ENCODE measurements around the gene EPS15.
"Not testable (repeated sequence)": the region's sequence is repeated elsewhere in the genome, so short reads cannot be mapped to it uniquely, and the experiment has no call there.

EPS15 gene

DNA sequence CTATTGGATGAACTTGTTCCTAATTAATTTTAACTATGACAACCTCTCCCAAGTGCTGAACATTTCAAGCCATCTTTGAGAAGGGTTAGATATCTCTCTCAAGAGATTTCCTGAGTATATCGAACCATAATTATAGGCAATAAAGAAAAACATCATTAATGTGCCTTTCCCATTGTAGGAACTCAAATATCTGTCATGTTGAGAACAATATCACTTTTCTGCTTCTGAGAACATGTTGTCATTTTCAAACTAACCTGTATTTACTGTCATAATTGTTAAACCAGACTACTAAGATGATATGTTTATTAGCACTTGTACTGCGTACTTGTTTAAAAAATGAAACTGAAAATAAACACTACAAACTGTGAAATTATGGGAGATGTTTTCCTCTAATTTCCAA lies 4.3 kb downstream of the EPS15 start:
- DNase-seq (ENCODE audit: low read depth) = no peak

GRCh38 chr1:51512606-51513005 lies 6.5 kb downstream of the EPS15 start:
- DNase-seq (ENCODE audit: low read depth) = no peak

DNA sequence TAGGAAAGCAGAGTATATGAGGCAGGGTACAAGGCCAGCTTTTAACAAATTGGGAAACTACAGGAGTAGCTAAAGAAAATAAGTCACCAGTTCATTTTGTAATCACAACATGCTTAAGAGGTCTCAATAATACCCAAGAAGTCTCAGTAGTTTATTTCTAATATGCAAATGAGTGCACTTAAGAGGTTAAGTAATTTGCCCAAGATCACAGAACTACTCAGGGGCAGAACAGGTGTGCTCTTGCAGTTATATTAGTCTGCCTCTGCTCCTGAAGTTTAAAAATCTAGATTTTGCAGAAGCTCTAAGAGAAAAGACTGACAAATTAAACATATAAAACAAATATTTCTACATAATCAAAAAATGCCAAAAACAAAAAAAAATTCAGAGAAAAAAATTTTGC lies 6.9 kb downstream of the EPS15 start:
- no peak for DNase-seq (ENCODE audit: low read depth)

DNA sequence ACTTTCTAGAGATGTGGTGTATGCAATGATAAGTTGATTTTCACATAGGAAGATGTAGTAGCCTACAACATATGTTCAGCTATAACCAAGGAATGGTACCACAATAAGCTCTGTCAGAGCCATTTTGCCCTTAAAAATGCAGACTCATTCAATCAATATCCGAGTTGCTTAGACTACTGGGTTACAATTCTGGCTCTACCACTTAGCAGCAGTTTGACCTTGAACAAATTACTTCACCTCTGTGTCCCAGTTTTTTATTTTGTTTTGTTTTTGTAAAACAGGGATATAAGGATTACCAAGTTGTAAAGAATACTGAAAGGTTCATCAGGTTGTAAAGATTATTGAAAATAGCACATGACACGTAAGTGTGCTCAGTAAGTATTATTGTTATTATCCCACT lies 9.3 kb downstream of the EPS15 start:
- no peak for DNase-seq (ENCODE audit: low read depth)

DNA sequence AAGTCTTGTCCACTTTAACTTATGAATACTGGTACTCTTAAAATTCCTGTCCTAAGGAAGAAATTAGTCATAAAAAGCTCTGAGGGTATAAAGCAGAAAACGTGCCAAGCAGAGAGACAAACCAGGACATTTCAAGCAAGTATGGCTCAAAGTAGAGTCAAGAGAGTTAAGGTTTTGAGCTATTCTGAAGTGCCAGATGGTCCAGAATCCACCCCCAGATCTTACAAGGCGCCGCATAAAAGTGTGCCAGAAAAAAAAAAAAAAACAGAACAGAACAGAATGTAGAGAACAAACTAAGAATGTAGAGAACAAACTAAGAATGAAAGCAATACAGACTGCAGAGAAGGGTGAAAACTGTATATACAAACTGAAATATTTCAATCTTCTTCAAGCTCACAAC lies 12.5 kb downstream of the EPS15 start:
- no peak for DNase-seq (ENCODE audit: low read depth)

DNA sequence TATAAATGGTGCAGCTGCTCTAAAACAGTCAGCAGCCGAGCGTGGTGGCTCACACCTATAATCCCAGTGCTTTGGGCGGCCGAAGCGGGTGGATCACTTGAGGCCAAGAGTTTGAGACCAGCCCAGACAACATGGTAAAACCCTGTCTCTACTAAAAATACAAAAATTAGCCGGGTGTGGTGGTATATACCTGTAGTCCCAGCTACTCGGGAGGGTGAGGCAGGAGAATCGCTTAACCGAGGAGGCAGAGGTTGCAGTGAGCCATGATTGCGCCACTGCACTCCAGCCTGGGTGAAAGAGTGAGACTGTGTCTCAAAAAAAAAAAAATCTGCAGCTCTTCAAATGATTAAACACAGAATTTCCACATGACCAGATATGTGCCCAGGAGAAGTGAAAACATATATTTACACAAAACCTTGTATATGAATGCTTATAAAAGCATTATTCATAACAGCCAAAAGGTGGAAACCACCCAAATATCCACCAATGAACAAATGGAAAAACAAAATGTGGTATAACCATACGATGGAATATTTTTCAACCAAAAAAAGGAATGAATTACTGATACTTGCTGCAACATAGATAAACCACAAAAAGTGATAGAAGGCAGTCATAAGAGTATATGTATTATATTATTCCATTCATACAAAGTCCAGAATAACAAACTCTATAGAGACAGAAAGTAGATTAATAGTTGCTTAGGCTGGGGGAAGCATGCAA lies 14.1 kb downstream of the EPS15 start:
- DNase-seq (ENCODE audit: low read depth) = no peak

DNA sequence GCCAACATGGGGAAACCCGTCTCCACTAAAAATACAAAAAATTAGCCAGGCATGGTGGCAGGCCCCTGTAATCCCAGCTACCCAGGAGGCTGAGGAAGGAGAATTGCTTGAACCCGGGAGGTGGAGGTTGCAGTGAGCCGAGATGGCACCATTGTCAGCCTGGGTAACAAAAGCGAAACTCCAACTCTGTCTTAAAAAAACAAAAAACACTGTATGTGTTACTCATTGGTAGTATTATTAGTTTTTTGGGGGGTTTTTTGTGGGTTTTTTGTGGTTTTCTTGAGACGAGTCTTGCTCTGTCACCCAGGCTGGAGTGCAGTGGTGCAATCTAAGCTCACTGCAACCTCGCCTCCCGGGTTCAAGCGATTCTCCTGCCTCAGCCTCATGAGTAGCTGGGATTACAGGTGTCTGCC lies 17.8 kb downstream of the EPS15 start:
- DNase-seq (ENCODE audit: low read depth) = not testable (repeated sequence)

GRCh38 chr1:51499694-51500093 lies 19.4 kb downstream of the EPS15 start:
- no peak for DNase-seq (ENCODE audit: low read depth)

GRCh38 chr1:51498924-51499323 lies 20.1 kb downstream of the EPS15 start:
- no peak for DNase-seq (ENCODE audit: low read depth)

- DNase-seq (ENCODE audit: low read depth) = no peak
Observed at GRCh38 chr1:51497340-51497739, 21.7 kb downstream of the EPS15 start.

- no peak for DNase-seq (ENCODE audit: low read depth)
Observed at GRCh38 chr1:51494138-51494830, 24.8 kb downstream of the EPS15 start.

GRCh38 chr1:51491166-51491981 lies 27.7 kb downstream of the EPS15 start:
- DNase-seq (ENCODE audit: low read depth) = no peak

DNA sequence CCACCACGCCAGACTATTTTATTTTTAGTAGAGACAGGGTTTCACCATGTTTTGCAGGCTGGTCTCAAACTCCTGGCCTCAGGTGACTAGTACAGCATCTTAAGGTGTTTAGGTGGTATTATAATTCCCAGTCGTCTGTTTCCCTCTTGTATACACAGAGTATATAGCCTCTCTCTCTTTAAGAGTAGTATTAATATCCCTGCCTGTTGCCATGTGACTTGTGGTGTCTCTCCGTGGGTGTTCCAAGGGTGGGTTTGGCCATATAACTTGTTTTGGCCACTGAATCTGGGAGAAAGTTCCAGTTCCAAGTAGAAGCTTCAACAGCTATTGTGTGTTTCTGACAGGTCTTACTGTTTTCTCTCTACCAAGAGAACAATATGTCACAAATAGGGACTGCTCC lies 29.6 kb downstream of the EPS15 start:
- no peak for DNase-seq (ENCODE audit: low read depth)

DNA sequence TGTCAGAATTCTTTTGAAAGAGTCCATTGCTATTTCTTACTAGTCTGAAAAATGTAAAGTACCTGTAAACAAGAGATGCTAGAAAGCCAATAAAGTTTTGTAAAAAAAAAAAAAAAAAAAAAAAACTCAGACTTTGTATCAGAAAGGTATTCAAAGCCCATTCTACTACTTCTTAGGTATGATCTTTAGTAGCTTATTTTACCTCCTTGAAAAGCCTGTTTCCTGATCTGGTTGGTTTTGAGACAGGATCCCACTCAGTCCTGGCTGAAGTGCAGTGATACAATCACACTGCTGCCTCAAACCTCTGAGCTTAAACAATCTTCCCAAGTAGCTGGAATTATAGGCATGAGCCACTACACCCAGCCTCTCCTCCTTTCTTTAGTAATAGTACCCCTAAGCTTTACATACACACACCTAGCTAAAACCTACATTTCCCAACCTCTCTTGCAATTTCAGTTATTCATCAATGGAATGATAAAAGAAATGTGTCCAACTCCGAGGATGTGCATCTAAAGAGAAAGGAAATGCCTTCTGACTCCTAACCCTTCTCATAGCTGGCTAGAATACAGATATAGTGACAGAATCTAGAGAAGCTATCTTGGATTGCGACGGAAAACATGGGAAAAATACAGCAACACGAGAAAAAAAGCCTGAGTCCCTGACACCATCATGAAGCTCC lies 30.6 kb downstream of the EPS15 start:
- DNase-seq (ENCODE audit: low read depth) = no peak

- DNase-seq (ENCODE audit: low read depth) = no peak
Observed at GRCh38 chr1:51487628-51488027, 31.4 kb downstream of the EPS15 start.

DNA sequence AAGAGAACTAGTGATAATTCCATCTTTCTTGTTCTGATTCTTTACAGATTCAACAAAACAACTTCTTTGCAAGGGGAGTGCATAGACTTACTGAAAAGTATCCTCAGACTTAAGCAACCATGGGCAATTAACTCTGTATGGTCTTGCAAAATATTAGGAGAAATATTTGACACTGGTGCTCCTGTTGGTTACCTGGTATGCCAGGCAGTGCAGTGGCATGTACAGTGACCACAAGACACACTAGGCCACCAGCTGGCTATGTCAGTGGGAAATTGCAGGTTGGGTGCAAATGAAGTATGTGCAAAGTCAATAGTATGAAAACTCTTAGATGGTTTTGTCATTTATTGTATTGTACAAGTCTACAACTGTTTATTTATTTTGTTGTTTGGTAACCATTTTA lies 34.5 kb downstream of the EPS15 start:
- no peak for DNase-seq (ENCODE audit: low read depth)

GRCh38 chr1:51482881-51483280 lies 36.2 kb downstream of the EPS15 start:
- DNase-seq (ENCODE audit: low read depth) = no peak

DNA sequence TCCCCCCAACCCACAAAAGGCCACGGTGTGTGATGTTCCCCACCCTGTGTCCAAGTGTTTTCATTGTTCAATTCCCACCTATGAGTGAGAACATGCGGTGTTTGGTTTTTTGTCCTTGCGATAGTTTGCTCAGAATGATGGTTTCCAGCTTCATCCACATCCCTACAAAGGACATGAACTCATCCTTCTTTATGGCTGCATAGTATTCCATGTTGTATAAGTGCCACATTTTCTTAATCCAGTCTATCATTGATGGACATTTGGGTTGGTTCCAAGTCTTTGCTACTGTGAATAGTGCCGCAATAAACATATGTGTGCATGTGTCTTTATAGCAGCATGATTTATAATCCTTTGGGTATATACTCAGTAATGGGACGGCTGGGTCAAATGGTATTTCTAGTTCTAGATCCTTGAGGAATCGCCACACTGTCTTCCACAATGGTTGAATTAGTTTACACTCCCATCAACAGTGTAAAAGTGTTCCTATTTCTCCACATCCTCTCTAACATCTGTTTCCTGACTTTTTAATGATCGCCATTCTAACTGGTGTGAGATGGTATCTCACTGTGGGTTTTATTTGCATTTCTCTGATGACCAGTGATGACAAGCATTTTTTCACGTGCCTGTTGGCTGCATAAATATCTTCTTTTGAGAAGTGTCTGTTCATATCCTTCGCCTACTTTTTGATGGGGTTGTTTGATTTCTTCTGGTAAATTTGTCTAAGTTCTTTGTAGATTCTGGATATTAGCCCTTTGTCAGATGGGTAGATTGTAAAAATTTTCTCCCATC lies 44.0 kb downstream of the EPS15 start:
- DNase-seq (ENCODE audit: low read depth) = not testable (repeated sequence)

DNA sequence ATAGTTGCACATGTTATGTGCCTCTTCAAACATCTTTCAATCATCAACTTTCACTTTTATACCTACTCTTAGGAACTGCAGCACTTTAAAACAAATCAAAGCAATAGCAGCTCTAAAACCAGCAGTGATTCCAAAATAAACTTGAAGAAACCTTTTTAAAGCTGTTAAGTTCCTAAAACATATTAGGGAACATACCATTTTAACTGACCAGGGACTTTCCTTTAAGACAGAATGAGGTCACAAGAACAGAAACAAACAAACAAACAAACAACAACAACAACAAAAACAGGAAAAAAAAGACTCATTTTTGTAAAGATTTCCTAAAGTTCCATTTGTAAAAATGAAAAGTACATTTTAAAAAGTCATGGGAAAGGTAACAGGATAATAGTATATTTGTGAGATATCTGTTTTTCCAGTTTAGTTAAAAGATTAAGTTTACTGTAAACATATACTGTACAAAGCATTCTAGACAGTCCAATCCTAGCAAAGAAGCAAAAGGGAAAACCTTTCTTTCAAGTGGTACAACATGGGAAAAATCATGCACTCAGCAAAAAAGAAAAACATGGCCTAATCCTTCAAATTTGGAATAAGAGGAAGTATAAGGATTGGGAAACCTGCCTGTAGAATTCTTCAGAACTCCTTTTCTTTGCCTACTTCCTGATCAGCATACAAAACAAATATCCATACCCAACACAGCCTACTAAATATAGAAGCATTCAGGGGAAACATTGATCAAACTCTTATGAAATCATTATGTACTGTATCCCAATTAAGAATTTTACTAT lies 45.5 kb downstream of the EPS15 start:
- DNase-seq (ENCODE audit: low read depth) = no peak

DNA sequence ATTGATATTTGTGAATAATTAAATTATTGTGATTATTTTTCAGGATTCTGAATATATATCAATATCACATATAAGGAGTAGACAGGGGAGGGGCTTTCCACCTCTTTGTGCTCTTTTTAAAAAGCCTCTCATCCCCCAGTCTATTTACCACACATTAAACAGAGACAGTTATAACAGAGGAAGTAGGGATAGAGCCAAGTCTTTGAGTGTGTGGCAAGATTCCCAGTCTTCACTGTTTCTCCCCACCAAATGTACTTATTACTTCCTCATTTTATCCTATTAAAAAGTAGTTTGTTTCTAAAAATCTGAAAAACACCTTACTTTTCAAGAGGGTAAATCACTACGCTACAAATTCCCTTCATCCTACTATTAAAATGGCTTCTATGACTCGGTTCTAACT lies 46.7 kb downstream of the EPS15 start:
- no peak for DNase-seq (ENCODE audit: low read depth)

DNA sequence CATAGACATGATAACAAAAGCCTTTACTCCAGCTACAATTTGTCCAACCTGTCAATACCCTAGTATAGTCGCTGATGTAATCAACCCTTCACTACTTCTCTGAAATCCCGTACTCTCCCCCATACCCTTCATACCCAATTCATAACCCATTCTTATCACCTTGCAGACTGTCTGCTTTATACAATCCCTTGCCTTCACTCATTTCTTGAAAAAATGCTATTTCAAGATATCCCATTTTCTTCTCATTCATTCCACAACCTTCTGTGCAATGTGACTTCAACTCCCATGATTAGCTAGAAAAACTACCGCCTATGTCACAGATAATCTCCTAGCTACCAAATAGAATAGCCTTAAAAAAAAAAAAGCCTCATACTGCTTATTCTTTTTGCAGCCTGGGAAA lies 49.5 kb downstream of the EPS15 start:
- DNase-seq (ENCODE audit: low read depth) = no peak
